ENCODE data around the gene ZNF576.
"Not testable (repeated sequence)": the region's sequence is repeated elsewhere in the genome, so short reads cannot be mapped to it uniquely, and the experiment has no call there.

Gene ZNF576

DNA sequence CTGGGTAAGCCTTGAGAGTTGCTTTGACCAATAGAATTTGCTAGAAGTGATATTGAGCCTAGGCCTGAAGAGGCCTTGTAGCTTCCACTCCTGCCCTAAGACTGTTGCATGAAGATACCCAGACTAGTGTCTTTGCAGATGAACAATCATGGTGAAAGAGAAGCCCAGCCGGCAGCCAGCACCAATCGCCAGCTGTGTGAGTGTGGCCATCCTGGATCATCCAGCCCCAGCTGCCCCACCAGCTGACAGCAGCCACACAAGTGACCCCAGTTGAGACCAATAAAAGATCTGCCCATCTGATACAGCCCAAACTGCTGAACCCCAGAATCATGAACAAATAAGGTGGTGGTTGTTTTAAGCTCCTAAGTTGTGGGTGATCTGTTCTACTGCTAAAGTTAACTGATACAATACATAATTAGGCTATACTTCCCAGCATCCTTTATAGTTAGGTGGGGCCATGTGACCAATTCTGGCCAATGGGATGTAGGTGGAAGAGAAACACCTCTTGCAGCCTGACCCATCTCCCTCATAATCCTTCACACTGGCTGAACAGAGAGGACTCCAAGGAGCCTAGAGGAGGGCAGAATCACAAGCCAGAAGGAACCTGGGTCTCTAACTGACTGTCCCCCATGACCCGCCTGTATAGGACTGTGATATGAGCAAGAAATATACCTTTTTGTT is 32.4 kb downstream of the ZNF576 start:
- no peak overlapping the region for H3K4me3 ChIP-seq (ENCODE audit: low read depth, low read length)
- no peak for DNase-seq (ENCODE audit: low read depth)
- TF ChIP-seq, protein P1, sequence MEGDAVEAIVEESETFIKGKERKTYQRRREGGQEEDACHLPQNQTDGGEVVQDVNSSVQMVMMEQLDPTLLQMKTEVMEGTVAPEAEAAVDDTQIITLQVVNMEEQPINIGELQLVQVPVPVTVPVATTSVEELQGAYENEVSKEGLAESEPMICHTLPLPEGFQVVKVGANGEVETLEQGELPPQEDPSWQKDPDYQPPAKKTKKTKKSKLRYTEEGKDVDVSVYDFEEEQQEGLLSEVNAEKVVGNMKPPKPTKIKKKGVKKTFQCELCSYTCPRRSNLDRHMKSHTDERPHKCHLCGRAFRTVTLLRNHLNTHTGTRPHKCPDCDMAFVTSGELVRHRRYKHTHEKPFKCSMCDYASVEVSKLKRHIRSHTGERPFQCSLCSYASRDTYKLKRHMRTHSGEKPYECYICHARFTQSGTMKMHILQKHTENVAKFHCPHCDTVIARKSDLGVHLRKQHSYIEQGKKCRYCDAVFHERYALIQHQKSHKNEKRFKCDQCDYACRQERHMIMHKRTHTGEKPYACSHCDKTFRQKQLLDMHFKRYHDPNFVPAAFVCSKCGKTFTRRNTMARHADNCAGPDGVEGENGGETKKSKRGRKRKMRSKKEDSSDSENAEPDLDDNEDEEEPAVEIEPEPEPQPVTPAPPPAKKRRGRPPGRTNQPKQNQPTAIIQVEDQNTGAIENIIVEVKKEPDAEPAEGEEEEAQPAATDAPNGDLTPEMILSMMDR (conservative IDR thresholded peaks at IDR 0.05; ENCODE audit: low read depth, low read length): no peak

DNA sequence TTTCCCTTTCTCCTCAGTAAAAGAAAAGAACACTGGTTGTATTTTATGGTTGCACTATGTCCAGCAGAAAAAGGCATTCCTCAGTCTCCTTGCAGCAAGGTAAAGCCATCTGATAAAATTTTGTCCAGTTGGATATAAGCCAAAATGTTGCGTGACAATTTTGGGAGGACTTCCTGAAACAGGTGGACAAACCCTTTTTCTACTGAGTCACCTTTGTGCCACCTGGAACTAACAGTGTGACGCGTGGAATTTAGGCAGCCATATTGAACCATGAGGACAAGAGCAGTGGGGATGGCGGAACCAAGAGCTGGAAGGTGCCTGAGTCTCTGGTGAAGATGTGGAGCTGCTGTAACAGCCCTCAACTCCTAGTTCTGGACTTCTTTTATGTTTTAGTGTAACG is 35.1 kb downstream of the ZNF576 start:
- DNase-seq (ENCODE audit: low read depth): no peak
- TF ChIP-seq, protein P1 (conservative IDR thresholded peaks at IDR 0.05; ENCODE audit: low read depth, low read length): no peak
- H3K4me3 ChIP-seq (ENCODE audit: low read depth, low read length): no peak overlapping the region

DNA sequence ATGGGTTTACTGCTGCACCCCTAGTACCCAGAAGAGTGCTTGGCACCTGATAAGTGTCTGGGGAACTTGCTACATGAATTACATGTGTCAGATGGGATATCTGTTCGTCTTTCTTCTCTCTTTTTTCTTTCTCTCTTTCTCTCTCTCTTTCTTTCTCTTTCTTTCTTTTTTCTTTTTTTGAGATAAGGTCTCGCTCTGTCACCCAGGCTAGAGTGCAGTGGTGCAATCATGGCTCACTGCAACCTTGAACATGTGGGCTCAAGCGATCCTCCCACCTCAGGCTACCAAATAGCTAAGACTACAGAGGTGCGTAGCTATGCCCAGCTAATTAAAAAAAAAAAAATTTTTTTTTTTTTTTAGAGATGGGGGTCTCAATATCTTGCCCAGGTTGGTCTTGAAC is 37.1 kb downstream of the ZNF576 start:
- TF ChIP-seq, protein P1 (conservative IDR thresholded peaks at IDR 0.05; ENCODE audit: low read depth, low read length): no peak
- DNase-seq (ENCODE audit: low read depth): no peak
- H3K4me3 ChIP-seq (ENCODE audit: low read depth, low read length): no peak overlapping the region

DNA sequence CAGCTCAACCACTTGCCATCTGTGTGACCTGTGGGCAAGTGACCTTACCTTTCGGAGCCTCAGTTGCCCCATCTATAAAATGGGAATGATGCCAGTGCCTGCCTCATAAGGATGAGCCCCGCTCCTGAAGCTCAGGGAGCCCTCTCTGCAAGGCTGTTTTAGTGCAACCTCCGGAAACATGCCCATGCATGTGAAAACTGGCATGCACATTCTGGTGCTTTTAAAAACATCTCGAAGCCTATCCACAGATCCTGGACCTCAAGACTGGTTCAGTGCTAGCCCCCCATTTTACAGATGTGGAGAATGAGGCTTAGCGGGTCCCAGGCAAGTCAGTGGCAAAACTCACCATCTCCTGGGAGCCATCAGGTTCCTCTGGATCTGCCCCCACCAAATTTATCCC is 37.7 kb downstream of the ZNF576 start:
- no peak for DNase-seq (ENCODE audit: low read depth)
- TF ChIP-seq, protein P1 (conservative IDR thresholded peaks at IDR 0.05; ENCODE audit: low read depth, low read length): no peak
- H3K4me3 ChIP-seq (ENCODE audit: low read depth, low read length): no peak overlapping the region

DNA sequence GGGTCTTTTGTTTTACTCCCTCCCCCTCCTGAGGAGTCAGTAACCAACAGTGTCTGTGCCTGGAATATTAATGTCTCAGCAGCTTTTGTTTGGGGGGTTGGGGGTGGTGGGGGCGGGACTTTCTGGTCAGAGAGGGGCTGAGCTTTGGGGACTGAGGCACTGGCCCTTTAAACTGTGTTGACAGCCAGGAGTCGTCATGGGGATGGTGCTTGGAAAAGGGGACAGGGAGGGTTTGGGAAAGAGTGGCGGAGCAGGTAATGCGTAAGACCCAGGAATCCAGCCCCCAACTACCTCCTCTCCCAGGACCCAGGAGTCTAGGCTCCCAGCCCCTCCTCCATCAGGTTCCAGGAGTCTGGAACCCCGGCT is 38.1 kb downstream of the ZNF576 start:
- no peak for DNase-seq (ENCODE audit: low read depth)
- TF ChIP-seq, protein P1 (conservative IDR thresholded peaks at IDR 0.05; ENCODE audit: low read depth, low read length): no peak
- peak overlapping the region; percentile 49 for H3K4me3 ChIP-seq (ENCODE audit: low read depth, low read length)

DNA sequence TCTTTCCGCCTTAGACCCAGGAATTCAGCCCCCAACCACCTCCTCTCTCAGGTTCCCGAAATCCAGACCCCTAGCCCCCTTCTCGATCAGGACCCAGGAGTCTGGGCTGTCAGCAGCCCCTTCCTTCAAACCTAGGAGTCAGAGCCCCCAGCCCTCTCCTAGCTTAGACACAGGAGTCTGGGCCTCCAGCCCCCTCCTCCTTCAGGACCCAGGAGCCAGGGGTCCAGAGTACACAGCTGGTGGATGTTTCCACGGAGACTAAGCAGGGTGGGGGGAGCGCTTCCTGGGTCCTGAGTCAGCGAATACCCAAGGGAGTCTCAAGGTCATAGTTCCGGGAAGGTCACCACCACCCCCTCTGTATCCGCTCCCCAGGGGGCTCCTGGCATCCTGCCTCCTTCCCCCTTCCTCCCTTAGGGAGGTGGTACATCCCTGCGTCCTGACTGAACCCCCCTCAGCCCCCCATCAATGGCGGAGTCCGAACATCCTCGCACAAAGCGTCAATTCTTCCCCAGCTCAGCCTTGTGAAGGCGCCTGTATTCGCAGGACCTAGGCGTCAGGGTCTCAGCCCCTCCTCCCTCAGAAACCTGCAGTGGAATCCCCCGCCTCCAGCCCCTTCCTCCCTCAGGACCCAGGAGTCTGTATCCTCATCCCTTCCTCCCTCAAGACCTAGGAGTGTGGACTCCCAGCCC is 38.6 kb downstream of the ZNF576 start:
- TF ChIP-seq, protein P1 (conservative IDR thresholded peaks at IDR 0.05; ENCODE audit: low read depth, low read length): no peak
- peak; percentile 43 for DNase-seq (ENCODE audit: low read depth)
- peak overlapping the region; percentile 49 for H3K4me3 ChIP-seq (ENCODE audit: low read depth, low read length)

DNA sequence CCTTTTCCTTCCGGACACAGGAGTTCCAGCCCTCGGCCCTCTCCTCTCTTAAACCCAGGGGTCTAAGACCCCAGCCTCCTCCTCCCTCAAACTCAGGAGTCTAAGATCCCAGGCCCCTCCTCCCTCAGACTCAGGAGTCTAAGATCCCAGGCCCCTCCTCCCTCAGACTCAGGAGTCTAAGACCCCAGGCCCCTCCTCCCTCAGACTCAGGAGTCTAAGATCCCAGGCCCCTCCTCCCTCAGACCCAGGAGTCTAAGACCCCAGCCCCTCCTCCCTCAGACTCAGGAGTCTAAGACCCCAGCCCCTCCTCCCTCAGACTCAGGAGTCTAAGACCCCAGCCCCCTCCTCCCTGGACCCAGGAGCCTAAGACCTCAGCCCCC is 39.2 kb downstream of the ZNF576 start:
- H3K4me3 ChIP-seq (ENCODE audit: low read depth, low read length); DNase-seq (ENCODE audit: low read depth): not testable (repeated sequence)

All from choroid plexus epithelial cell (primary cell).